Lung microvascular endothelial cell (primary cell): Measurements from ENCODE around the gene PKD2. TPM values are rescaled to one million over a fixed set of nuclear protein-coding genes. Genes with fewer than 3 reads are reported as not detected.
"Not testable (repeated sequence)": the region's sequence is repeated elsewhere in the genome, so short reads cannot be mapped to it uniquely, and the experiment has no call there.

Source experiments
- DNase-seq, 2 donors: peaks; one replicate each; pipeline versions ENCODE4 v3.0.0 to v3.0.0-alpha.2; 2010; ENCODE audit warnings: low read depth in 2 of 2
- total RNA-seq: library from RNA; depleted of rRNA; stranded (reverse); fragments of >200 nt; gene quantifications from 2 replicates; pipeline ENCODE4 v1.2.1, GENCODE V29; 2014

PKD2 gene
- total RNA-seq, 1 donor from 2014 or later = 14.9 TPM

- DNase-seq = no peak
These were observed 101.9 kb downstream of the PKD2 start for GRCh38 chr4:88109123-88109881.

- DNase-seq = peak in 1 of 2 donors; percentile 25
These were observed 103.4 kb downstream of the PKD2 start for GRCh38 chr4:88110826-88111225.

- no peak for DNase-seq
These were observed 105.4 kb downstream of the PKD2 start for GRCh38 chr4:88112856-88113255.

DNA sequence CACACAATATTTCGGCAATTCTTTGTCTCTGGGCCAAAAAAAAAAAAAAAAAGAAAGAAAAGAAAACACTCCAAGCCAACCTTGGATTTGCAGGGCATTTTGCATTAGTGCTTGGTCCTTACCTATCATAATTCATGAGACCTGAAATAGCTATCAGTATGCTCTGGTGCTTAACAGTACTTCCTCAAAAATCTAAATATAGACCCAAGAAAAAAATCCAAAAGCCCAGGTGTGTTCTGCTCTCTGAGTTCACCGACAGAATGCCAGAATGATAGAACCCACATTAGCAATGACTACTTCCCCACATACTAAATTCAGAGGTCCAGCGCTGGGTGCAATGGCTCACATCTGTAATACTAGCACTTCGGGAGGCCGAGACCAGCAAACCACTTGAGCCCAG lies 108.2 kb downstream of the PKD2 start:
- DNase-seq = no peak

- no peak for DNase-seq
These were observed 112.5 kb downstream of the PKD2 start for GRCh38 chr4:88119943-88120342.

- not testable (repeated sequence) for DNase-seq
These were observed 114.8 kb downstream of the PKD2 start for GRCh38 chr4:88122260-88122659.

Other genes with a start within 250 kb of the PKD2 start
- not detected in 2 replicates for gene IBSP, start 208.1 kb upstream of the PKD2 start, total RNA-seq
- not detected in 2 replicates for gene MEPE, start 174.7 kb upstream of the PKD2 start, total RNA-seq
- gene SPP1, start 31.9 kb upstream of the PKD2 start, total RNA-seq = not detected in 2 replicates
- gene ABCG2, start 151.0 kb downstream of the PKD2 start, total RNA-seq = 1.8 and 12.9 TPM in 2 replicates